SK-N-SH (cell line): ENCODE results near the gene FADS3.

Experiments used
- FOXM1 ChIP-seq: IDR thresholded peaks from 2 replicates; pipeline ENCODE4 v1.4.0; 2012; ENCODE audit warnings: low read depth, mild to moderate bottlenecking
- PBX3 ChIP-seq: IDR thresholded peaks from 2 replicates; pipeline ENCODE4; 2012
- REST ChIP-seq: IDR thresholded peaks from 2 replicates; pipeline ENCODE4 v1.6.1; 2012; ENCODE audit warnings: mild to moderate bottlenecking, low read depth, low read length, moderate library complexity

GRCh38 chr11:61901397-61901796 is 10.1 kb upstream of the FADS3 start:
- no peak for TF ChIP-seq REST
- no peak for TF ChIP-seq FOXM1
- TF ChIP-seq PBX3 = no peak
